ENCODE results near the gene LDB2.

GRCh38 chr4:16938512-16939040 is 40.1 kb upstream of the LDB2 start:
- TF ChIP-seq, protein P1, sequence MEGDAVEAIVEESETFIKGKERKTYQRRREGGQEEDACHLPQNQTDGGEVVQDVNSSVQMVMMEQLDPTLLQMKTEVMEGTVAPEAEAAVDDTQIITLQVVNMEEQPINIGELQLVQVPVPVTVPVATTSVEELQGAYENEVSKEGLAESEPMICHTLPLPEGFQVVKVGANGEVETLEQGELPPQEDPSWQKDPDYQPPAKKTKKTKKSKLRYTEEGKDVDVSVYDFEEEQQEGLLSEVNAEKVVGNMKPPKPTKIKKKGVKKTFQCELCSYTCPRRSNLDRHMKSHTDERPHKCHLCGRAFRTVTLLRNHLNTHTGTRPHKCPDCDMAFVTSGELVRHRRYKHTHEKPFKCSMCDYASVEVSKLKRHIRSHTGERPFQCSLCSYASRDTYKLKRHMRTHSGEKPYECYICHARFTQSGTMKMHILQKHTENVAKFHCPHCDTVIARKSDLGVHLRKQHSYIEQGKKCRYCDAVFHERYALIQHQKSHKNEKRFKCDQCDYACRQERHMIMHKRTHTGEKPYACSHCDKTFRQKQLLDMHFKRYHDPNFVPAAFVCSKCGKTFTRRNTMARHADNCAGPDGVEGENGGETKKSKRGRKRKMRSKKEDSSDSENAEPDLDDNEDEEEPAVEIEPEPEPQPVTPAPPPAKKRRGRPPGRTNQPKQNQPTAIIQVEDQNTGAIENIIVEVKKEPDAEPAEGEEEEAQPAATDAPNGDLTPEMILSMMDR (IDR thresholded peaks at IDR 0.05; ENCODE audit: insufficient read depth, low read depth, low read length) = no peak
- no peak for TF ChIP-seq EZH2 (IDR thresholded peaks at IDR 0.05; ENCODE audit: insufficient read depth, low read length)

All from astrocyte (in vitro differentiated cells and primary cell).